ENCODE data around the gene ZSCAN10.

- TF ChIP-seq CTCF (IDR thresholded peaks at IDR 0.05), result no peak
- TF ChIP-seq POLR2AphosphoS5 (IDR thresholded peaks at IDR 0.05), result no peak
- TF ChIP-seq POLR2A (IDR thresholded peaks at IDR 0.05), result no peak
These were observed 19.1 kb downstream of the ZSCAN10 start for GRCh38 chr16:3080024-3080423.

All from gastroesophageal sphincter (tissue), 3 donors.